A549 (cell line): ENCODE data around the gene FBXL22. TPM values are rescaled to one million over a fixed set of nuclear protein-coding genes. Genes with fewer than 3 reads are reported as not detected.

Experiments used
- ATAC-seq, 2 experiments: fragments of 200-7000 bp in 1 of 2; fragments of >200 bp in 1 of 2; cut with Nextera tagmentation in 1 of 2; cut with Tn5 transposase in 1 of 2; 3 replicates each; pipeline versions ENCODE4 v1.8.0 to v1.9.1; 2018 to 2020; ENCODE audit warnings: mild to moderate bottlenecking in 1 of 2, moderate library complexity in 1 of 2
- CTCF ChIA-PET: fragments of 300-600 bp; sonication (Branson Sonifier 250); formaldehyde crosslinking; extraction: SDS; loops from one replicate; lab custom pipeline; 2021; ENCODE audit warnings: antibody characterized with exemption, inconsistent platforms; lab: Yijun Ruan, JAX
- POLR2A ChIA-PET: fragments of 350-600 bp; formaldehyde crosslinking; extraction: SDS; loops from one replicate; lab custom pipeline; 2021; ENCODE audit warnings: antibody characterized with exemption, inconsistent platforms; lab: Yijun Ruan, JAX
- DNase-seq, 2 experiments: peaks; one replicate each; pipeline versions ENCODE4 v3.0.0 to v3.0.0-alpha.2; 2011 to 2016; ENCODE audit warnings: low read depth in 1 of 2, low spot score in 1 of 2
- FAIRE-seq: peaks from 2 replicates; lab custom pipeline; 2011; peaks lifted over from hg19 to GRCh38; lab: Jason Lieb, UNC
- H3K27ac ChIP-seq, 2 experiments: fragments of >200 bp; sonication (Bioruptor Twin); formaldehyde crosslinking; 3 replicates each; pipeline ENCODE4 v1.5.1; 2016 to 2017
- H3K4me1 ChIP-seq: fragments of >200 bp; sonication (Bioruptor Twin); formaldehyde crosslinking; 3 replicates; pipeline ENCODE4 v1.6.1; 2016
- H3K4me2 ChIP-seq: fragments of >200 bp; sonication (Bioruptor Twin); formaldehyde crosslinking; 3 replicates; pipeline ENCODE4 v1.6.1; 2016
- H3K4me3 ChIP-seq: fragments of >200 bp; sonication (Bioruptor Twin); formaldehyde crosslinking; 3 replicates; pipeline ENCODE4 v1.5.1; 2016
- H3K9me3 ChIP-seq: fragments of >200 bp; sonication (Bioruptor Twin); formaldehyde crosslinking; 3 replicates; pipeline ENCODE4 v1.6.1; 2016
- CBX8 ChIP-seq: fragments of 200-600 bp; sonication (generic); IDR thresholded peaks from 2 replicates; pipeline ENCODE4 v1.6.1; 2016
- CHD2 ChIP-seq: fragments of 150-350 bp; IDR thresholded peaks from 2 replicates; pipeline ENCODE4 v1.6.1; 2014; ENCODE audit warnings: low read length; ENCODE audit not compliant: partially characterized antibody
- FOXS1 ChIP-seq: fragments of 250-450 bp; sonication (Bioruptor Pico); IDR thresholded peaks from 2 replicates; pipeline ENCODE4 v1.5.0; 2020; ENCODE audit warnings: mild to moderate bottlenecking, moderate library complexity
- HOXB13 ChIP-seq: fragments of 250-450 bp; sonication (Bioruptor Pico); IDR thresholded peaks from 2 replicates; pipeline ENCODE4 v1.5.0; 2020; ENCODE audit warnings: low read depth, mild to moderate bottlenecking, moderate library complexity
- JUN ChIP-seq, 2 experiments: fragments of >200 bp; sonication (Bioruptor Twin); formaldehyde crosslinking; IDR thresholded peaks; 2 replicates in 1 of 2; 3 replicates in 1 of 2; pipeline ENCODE4 v1.6.1; 2016 to 2017
- MAFK ChIP-seq: fragments of 450-650 bp; IDR thresholded peaks from 2 replicates; pipeline ENCODE4 v1.6.1; 2014; ENCODE audit not compliant: partially characterized antibody
- MAZ ChIP-seq: fragments of 150-350 bp; IDR thresholded peaks from 2 replicates; pipeline ENCODE4 v1.6.1; 2014; ENCODE audit warnings: antibody characterized with exemption, low read depth, low read length, borderline replicate concordance
- NFE2L2 ChIP-seq: fragments of 150-350 bp; conservative IDR thresholded peaks from 2 replicates; pipeline ENCODE4 v1.6.1; 2014; ENCODE audit warnings: low read length
- NR3C1 ChIP-seq: fragments of >200 bp; sonication (Bioruptor Twin); formaldehyde crosslinking; IDR thresholded peaks from 3 replicates; pipeline ENCODE4 v1.6.1; 2017
- POLR2AphosphoS2 ChIP-seq: conservative IDR thresholded peaks from 2 replicates; pipeline ENCODE4 v1.6.1; 2012; ENCODE audit warnings: low read length, improper control_type of control experiment, inconsistent platforms
- RAD21 ChIP-seq, 2 experiments: fragments of >200 bp in 1 of 2; sonication (Bioruptor Twin) in 1 of 2; formaldehyde crosslinking in 1 of 2; IDR thresholded peaks in 1 of 2; conservative IDR thresholded peaks in 1 of 2; 2 replicates in 1 of 2; 3 replicates in 1 of 2; pipeline ENCODE4 v1.6.1; 2012 to 2018; ENCODE audit warnings: inconsistent platforms in 1 of 2
- RCOR1 ChIP-seq: fragments of 150-350 bp; IDR thresholded peaks from 2 replicates; pipeline ENCODE4 v1.6.1; 2014; ENCODE audit warnings: antibody characterized with exemption, low read length, low read depth
- RFX5 ChIP-seq: fragments of 450-650 bp; IDR thresholded peaks from 2 replicates; pipeline ENCODE4 v1.7.1; 2014; ENCODE audit warnings: antibody characterized with exemption, mild to moderate bottlenecking, moderate library complexity
- SMC3 ChIP-seq: fragments of >200 bp; sonication (Bioruptor Twin); formaldehyde crosslinking; IDR thresholded peaks from 3 replicates; pipeline ENCODE4 v1.6.1; 2018; ENCODE audit warnings: inconsistent platforms
- SREBF2 ChIP-seq: fragments of 450-650 bp; IDR thresholded peaks from 2 replicates; pipeline ENCODE4 v1.6.1; 2014; ENCODE audit warnings: mild to moderate bottlenecking, moderate library complexity
- TFCP2L1 ChIP-seq: fragments of 250-450 bp; sonication (Bioruptor Pico); IDR thresholded peaks from 2 replicates; pipeline ENCODE4 v1.5.0; 2021; ENCODE audit warnings: mild to moderate bottlenecking
- WGBS: methylation state at CpG from one replicate; pipeline ENCODE4 v1.1.6; 2017; ENCODE audit errors: missing lambda C conversion rate; 5-methylcytosine and 5-hydroxymethylcytosine counted together
- polyA plus RNA-seq, 4 experiments: library from polyadenylated mRNA; depleted of rRNA in 3 of 4; stranded (reverse); fragments of >200 nt; fragmentation: RNase III in 1 of 4; extraction: RNeasy Plus Mini Kit Qiagen cat#74134 plus additional on column Dnase treatment in 1 of 4; gene quantifications; 2 replicates in 3 of 4; 3 replicates in 1 of 4; pipeline ENCODE4 v1.2.3, GENCODE V29; 2011 to 2017
- TF ChIP-seq, protein P1 (sequence below): fragments of >200 bp; sonication (Bioruptor Twin); formaldehyde crosslinking; IDR thresholded peaks from 3 replicates; pipeline ENCODE4 v1.5.1; 2016
- TF ChIP-seq, protein P2 (sequence below): fragments of 200-600 bp; sonication (generic); IDR thresholded peaks from 2 replicates; pipeline ENCODE4 v1.6.1; 2016; ENCODE audit warnings: antibody characterized with exemption, mild to moderate bottlenecking, moderate library complexity
- TF ChIP-seq, protein P3 (sequence below): IDR thresholded peaks from 2 replicates; pipeline ENCODE4 v1.6.1; 2012

FBXL22 gene
- polyA plus RNA-seq, 2 of the 4 experiments (the other 2 are of a cell fraction): 0.18 to 0.23 TPM

DNA sequence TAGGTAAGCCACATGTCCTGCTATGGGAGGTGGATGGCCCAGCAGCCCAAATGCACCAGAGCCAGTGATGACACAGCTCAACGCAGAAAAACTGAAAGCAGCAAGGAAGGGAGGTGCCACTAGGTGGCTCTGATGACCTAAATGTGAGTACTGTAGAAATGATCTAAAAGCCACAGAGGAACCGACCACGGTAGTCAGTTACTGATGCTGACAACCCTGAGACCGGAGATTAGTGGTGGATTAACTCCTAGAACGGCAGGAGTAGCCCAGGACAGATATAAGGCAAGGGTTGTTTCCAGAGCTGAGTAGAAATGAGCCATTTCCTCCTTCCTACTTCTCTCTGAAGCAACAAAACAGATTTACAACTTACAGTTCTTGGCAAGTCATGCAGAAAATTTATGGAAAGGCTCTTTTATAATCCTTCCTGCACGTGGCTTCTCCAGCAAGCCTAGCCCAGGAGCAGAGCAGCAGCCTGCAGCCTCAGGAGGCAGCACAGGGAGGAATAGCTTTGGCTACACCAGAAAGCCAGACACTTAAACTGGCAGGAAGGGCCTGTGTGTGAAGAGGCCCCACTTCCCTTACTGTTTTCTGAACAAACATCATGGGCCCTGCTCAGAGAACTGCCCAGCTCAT, 13.1 kb downstream of the FBXL22 start:
- FAIRE-seq (peak; percentile 98), DNase-seq (peak; percentile 85 to 93), ATAC-seq (peak; percentile 92 to 96)
- Histone ChIP-seq H3K9me3 (no peaks in the 10 kb centered on the region), H3K4me1 (peaks cover 17% of the 10 kb centered on the region), H3K4me2 (peak overlapping the region; percentile 26; the same call in 2 of the 3 replicates), H3K4me3 (no peak overlapping the region), H3K27ac (peak overlapping the region; percentile 18 to 21; a peak in 3 of 6 replicates)
- TF ChIP-seq MAFK: peak; percentile 68
- TF ChIP-seq SREBF2: no peak
- peak; percentile 84 for TF ChIP-seq SMC3
- TF ChIP-seq NFE2L2: 0 out of 2 replicates have a peak, but pooled peaks have one; percentile 12
- TF ChIP-seq JUN (IDR thresholded peaks at IDR 0.05): no peak
- TF ChIP-seq RAD21 (conservative IDR thresholded peaks at IDR 0.05 in 1 of 2, IDR thresholded peaks at IDR 0.05 in 1 of 2): peak; percentile 94 to 95
- TF ChIP-seq, protein P1, sequence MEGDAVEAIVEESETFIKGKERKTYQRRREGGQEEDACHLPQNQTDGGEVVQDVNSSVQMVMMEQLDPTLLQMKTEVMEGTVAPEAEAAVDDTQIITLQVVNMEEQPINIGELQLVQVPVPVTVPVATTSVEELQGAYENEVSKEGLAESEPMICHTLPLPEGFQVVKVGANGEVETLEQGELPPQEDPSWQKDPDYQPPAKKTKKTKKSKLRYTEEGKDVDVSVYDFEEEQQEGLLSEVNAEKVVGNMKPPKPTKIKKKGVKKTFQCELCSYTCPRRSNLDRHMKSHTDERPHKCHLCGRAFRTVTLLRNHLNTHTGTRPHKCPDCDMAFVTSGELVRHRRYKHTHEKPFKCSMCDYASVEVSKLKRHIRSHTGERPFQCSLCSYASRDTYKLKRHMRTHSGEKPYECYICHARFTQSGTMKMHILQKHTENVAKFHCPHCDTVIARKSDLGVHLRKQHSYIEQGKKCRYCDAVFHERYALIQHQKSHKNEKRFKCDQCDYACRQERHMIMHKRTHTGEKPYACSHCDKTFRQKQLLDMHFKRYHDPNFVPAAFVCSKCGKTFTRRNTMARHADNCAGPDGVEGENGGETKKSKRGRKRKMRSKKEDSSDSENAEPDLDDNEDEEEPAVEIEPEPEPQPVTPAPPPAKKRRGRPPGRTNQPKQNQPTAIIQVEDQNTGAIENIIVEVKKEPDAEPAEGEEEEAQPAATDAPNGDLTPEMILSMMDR: peak; percentile 96
- WGBS: 2% methylated on average over 6 of the region's 6 CpGs
- POLR2A ChIA-PET: interaction anchor here (0.5 kb wide), 1 partner anchor 497 kb away, joined by 3 read pairs; no protein-coding TSS in a partner anchor
- CTCF ChIA-PET: interaction anchor here (0.6 to 8.6 kb wide), 80 partner anchors 13 to 552 kb away, joined by 3 to 166 read pairs (median 4); partner anchors contain the start of genes CIAO2A, DAPK2, FBXL22 and PPIB

DNA sequence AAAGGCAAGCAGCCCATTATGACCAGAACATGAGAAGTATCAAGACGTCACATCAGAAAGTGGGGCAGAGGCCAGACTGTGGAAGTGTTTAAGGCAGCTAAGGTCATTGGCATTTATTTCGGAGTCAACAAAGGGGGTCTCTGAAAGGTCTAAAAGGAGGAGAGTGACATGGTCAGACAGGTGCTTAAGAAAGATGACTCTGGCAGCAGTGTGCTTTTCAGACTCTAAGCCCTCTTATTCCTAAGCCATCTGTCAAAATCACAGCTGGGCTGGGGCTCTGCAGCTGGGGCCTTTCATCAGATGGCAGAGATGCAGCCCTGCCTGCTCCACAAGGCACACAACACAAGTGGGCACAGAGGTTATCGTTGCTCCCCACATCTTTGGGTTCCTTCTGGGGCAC, 14.0 kb downstream of the FBXL22 start:
- Histone ChIP-seq H3K27ac (peak overlapping the region in 1 of 2 experiments; percentile 21; a peak in 2 of 6 replicates), H3K4me3 (no peak overlapping the region), H3K4me1 (peaks cover 22% of the 10 kb centered on the region), H3K4me2 (no peak overlapping the region; the same call in 2 of the 3 replicates), H3K9me3 (no peaks in the 10 kb centered on the region)
- ChIA-PET POLR2A (no interaction called here), CTCF (interaction anchor here (1.1 to 8.6 kb wide), 25 partner anchors 13 to 543 kb away, joined by 3 to 166 read pairs (median 9); partner anchors contain the start of gene FBXL22)
- no peak for DNase-seq
- ATAC-seq: peak; percentile 7 to 11; a peak in 2 of 6 replicates
- TF ChIP-seq SMC3 (no peak), HOXB13 (CRISPR knock-in tag) (no peak), TFCP2L1 (CRISPR knock-in tag) (no peak), CHD2 (no peak), RCOR1 (no peak), POLR2AphosphoS2 (no peak), MAZ (no peak), JUN (IDR thresholded peaks at IDR 0.05) (no peak), NR3C1 (no peak), RFX5 (no peak), CBX8 (no peak), FOXS1 (no peak)
- TF ChIP-seq, protein P2, sequence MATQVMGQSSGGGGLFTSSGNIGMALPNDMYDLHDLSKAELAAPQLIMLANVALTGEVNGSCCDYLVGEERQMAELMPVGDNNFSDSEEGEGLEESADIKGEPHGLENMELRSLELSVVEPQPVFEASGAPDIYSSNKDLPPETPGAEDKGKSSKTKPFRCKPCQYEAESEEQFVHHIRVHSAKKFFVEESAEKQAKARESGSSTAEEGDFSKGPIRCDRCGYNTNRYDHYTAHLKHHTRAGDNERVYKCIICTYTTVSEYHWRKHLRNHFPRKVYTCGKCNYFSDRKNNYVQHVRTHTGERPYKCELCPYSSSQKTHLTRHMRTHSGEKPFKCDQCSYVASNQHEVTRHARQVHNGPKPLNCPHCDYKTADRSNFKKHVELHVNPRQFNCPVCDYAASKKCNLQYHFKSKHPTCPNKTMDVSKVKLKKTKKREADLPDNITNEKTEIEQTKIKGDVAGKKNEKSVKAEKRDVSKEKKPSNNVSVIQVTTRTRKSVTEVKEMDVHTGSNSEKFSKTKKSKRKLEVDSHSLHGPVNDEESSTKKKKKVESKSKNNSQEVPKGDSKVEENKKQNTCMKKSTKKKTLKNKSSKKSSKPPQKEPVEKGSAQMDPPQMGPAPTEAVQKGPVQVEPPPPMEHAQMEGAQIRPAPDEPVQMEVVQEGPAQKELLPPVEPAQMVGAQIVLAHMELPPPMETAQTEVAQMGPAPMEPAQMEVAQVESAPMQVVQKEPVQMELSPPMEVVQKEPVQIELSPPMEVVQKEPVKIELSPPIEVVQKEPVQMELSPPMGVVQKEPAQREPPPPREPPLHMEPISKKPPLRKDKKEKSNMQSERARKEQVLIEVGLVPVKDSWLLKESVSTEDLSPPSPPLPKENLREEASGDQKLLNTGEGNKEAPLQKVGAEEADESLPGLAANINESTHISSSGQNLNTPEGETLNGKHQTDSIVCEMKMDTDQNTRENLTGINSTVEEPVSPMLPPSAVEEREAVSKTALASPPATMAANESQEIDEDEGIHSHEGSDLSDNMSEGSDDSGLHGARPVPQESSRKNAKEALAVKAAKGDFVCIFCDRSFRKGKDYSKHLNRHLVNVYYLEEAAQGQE: no peak
- TF ChIP-seq, protein P3, sequence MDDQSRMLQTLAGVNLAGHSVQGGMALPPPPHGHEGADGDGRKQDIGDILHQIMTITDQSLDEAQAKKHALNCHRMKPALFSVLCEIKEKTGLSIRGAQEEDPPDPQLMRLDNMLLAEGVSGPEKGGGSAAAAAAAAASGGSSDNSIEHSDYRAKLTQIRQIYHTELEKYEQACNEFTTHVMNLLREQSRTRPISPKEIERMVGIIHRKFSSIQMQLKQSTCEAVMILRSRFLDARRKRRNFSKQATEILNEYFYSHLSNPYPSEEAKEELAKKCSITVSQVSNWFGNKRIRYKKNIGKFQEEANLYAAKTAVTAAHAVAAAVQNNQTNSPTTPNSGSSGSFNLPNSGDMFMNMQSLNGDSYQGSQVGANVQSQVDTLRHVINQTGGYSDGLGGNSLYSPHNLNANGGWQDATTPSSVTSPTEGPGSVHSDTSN: no peak
- no peak for FAIRE-seq
- 64% methylated on average over 3 of the region's 3 CpGs for WGBS
